Fibroblast of lung (primary cell): ENCODE data around the gene GNG12. TPM values are rescaled to one million over a fixed set of nuclear protein-coding genes. Genes with fewer than 3 reads are reported as not detected.

Source experiments
- DNase-seq, 2 donors: peaks; one replicate each; pipeline versions ENCODE4 v3.0.0 to v3.0.0-alpha.2; 2010; ENCODE audit warnings: low read depth in 2 of 2
- H2AFZ ChIP-seq: 2 replicates; pipeline ENCODE4 v1.5.1; 2012; ENCODE audit warnings: low read length, control low read depth, inconsistent platforms
- H3K27ac ChIP-seq: 2 replicates; pipeline ENCODE4 v1.5.1; 2011; ENCODE audit warnings: low read length, control low read depth; ENCODE audit not compliant: insufficient read depth
- H3K27me3 ChIP-seq: 2 replicates; pipeline ENCODE4 v1.5.1; 2011; ENCODE audit warnings: mild to moderate bottlenecking, low read length; ENCODE audit not compliant: control insufficient read depth, insufficient read depth
- H3K36me3 ChIP-seq: 2 replicates; pipeline ENCODE4 v1.5.1; 2011; ENCODE audit warnings: low read length; ENCODE audit not compliant: control insufficient read depth, insufficient read depth
- H3K4me1 ChIP-seq: 2 replicates; pipeline ENCODE4 v1.5.1; 2011; ENCODE audit warnings: low read length; ENCODE audit not compliant: control insufficient read depth, insufficient read depth; ENCODE audit errors: extremely low read depth
- H3K4me2 ChIP-seq: 2 replicates; pipeline ENCODE4 v1.5.1; 2011; ENCODE audit warnings: low read length, control low read depth; ENCODE audit not compliant: insufficient read depth; ENCODE audit errors: extremely low read depth
- H3K4me3 ChIP-seq, 4 experiments: fragments of 200-600 bp in 1 of 4; sonication (generic) in 1 of 4; replicated peaks in 1 of 4; 2 replicates each; pipeline ENCODE4 v1.5.1; 2011 to 2016; ENCODE audit warnings: low read length in 4 of 4, low read depth in 3 of 4, mild to moderate bottlenecking in 3 of 4, control low read depth in 2 of 4, inconsistent platforms in 1 of 4, mixed read lengths in 1 of 4; ENCODE audit not compliant: insufficient read depth in 1 of 4; ENCODE audit errors: control extremely low read depth in 1 of 4
- H3K79me2 ChIP-seq: 2 replicates; pipeline ENCODE4 v1.5.1; 2012; ENCODE audit warnings: mild to moderate bottlenecking, low read length, inconsistent platforms; ENCODE audit not compliant: control insufficient read depth, insufficient read depth
- H3K9ac ChIP-seq: 2 replicates; pipeline ENCODE4 v1.5.1; 2011; ENCODE audit warnings: mild to moderate bottlenecking, low read length, control low read depth; ENCODE audit not compliant: insufficient read depth
- H3K9me3 ChIP-seq: 2 replicates; pipeline ENCODE4 v1.5.1; 2012; ENCODE audit warnings: low read depth, low read length; ENCODE audit not compliant: control insufficient read depth, insufficient read depth
- H4K20me1 ChIP-seq: 2 replicates; pipeline ENCODE4 v1.5.1; 2011; ENCODE audit warnings: low read length; ENCODE audit not compliant: control insufficient read depth, insufficient read depth; ENCODE audit errors: extremely low read depth
- EZH2 ChIP-seq: IDR thresholded peaks from 2 replicates; pipeline ENCODE4 v1.5.1; 2012; ENCODE audit warnings: low read length, control low read depth, mild to moderate bottlenecking; ENCODE audit errors: missing control alignments
- polyA plus RNA-seq, 2 donors: library from polyadenylated mRNA; depleted of rRNA in 1 of 2; stranded (reverse) in 1 of 2; unstranded in 1 of 2; fragments of >200 nt; gene quantifications; 2 replicates each; pipeline ENCODE4 v1.2.1, GENCODE V29; 2011 to 2012; ENCODE audit warnings: missing spikeins in 1 of 2
- total RNA-seq: library from RNA; depleted of rRNA; stranded (reverse); fragments of >200 nt; gene quantifications from 2 replicates; pipeline ENCODE4 v1.2.1, GENCODE V29; 2014
- TF ChIP-seq, protein P1 (sequence below), 2 donors: IDR thresholded peaks in 1 of 2; conservative IDR thresholded peaks in 1 of 2; 1 replicate in 1 of 2; 2 replicates in 1 of 2; pipeline ENCODE4 v1.5.1; 2011 to 2012; ENCODE audit warnings: low read length in 2 of 2, control low read depth in 1 of 2, inconsistent platforms in 1 of 2, low read depth in 1 of 2, mild to moderate bottlenecking in 1 of 2

GNG12 gene
- total and polyA plus RNA-seq, 2 donors (not counting 1 experiment from before 2014, with no cell fraction given) = 127 to 241 TPM

DNA sequence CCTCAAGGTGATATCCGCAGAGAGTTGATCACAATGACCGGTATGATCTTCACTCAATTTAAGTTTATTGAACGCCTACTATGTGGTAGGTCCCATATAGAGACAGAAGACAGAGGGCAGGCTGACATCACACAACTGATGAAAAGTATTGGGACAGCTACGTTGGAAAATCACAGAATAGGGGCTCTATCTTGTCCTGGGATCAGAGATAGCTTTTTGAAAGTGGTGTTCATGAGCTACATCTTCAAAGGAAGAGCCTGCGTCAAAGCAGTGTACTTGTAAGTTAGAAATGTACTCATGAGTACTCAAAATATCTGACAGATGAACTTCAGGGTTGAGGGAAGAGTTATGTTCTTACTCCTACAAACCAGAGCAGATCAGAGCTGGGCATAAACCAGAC, 93.9 kb downstream of the GNG12 start:
- no peak overlapping the region for H3K4me3 ChIP-seq
- no peaks in the 10 kb centered on the region for H3K36me3 ChIP-seq
- TF ChIP-seq, protein P1, sequence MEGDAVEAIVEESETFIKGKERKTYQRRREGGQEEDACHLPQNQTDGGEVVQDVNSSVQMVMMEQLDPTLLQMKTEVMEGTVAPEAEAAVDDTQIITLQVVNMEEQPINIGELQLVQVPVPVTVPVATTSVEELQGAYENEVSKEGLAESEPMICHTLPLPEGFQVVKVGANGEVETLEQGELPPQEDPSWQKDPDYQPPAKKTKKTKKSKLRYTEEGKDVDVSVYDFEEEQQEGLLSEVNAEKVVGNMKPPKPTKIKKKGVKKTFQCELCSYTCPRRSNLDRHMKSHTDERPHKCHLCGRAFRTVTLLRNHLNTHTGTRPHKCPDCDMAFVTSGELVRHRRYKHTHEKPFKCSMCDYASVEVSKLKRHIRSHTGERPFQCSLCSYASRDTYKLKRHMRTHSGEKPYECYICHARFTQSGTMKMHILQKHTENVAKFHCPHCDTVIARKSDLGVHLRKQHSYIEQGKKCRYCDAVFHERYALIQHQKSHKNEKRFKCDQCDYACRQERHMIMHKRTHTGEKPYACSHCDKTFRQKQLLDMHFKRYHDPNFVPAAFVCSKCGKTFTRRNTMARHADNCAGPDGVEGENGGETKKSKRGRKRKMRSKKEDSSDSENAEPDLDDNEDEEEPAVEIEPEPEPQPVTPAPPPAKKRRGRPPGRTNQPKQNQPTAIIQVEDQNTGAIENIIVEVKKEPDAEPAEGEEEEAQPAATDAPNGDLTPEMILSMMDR (conservative IDR thresholded peaks at IDR 0.05 in 1 of 2, IDR thresholded peaks at IDR 0.05 in 1 of 2; ENCODE audit: low read depth in 1 of 2, low read length in 2 of 2) = no peak
- no peak for TF ChIP-seq EZH2
- DNase-seq = no peak
- H3K27me3 ChIP-seq = no peaks in the 10 kb centered on the region
- H4K20me1 ChIP-seq = no peaks in the 10 kb centered on the region
- no peak overlapping the region for H2AFZ ChIP-seq
- no peak overlapping the region for H3K9ac ChIP-seq
- H3K79me2 ChIP-seq = peaks cover 22% of the 10 kb centered on the region
- H3K27ac ChIP-seq = no peak overlapping the region
- H3K4me2 ChIP-seq = no peak overlapping the region
- peaks cover 14% of the 10 kb centered on the region for H3K4me1 ChIP-seq
- no peaks in the 10 kb centered on the region for H3K9me3 ChIP-seq

DNA sequence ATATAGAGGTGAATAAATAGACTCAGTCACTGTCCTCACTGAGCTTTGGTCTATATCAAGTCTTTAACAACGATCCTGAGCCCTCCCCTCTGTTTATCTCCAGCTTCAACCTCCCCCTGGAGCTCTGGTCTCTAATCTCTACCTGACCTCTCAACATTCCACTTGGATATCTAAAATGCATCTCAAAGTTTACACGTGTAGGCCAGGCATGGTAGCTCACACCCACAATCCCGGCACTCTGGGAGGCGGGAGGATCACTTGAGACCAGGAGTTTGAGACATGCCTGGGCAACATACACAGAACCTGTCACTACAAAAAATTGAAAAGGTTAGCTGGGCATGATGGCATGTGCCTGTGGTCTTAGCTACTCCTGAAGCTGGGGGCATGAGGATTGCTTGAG, 94.9 kb downstream of the GNG12 start:
- DNase-seq = no peak
- no peak overlapping the region for H3K4me3 ChIP-seq
- no peaks in the 10 kb centered on the region for H3K27me3 ChIP-seq
- no peaks in the 10 kb centered on the region for H3K36me3 ChIP-seq
- no peaks in the 10 kb centered on the region for H4K20me1 ChIP-seq
- no peak overlapping the region for H3K4me2 ChIP-seq
- no peak overlapping the region for H3K27ac ChIP-seq
- H3K9ac ChIP-seq = no peak overlapping the region
- H3K4me1 ChIP-seq = peaks cover 23% of the 10 kb centered on the region
- H2AFZ ChIP-seq = no peak overlapping the region
- H3K79me2 ChIP-seq = peaks cover 29% of the 10 kb centered on the region
- no peak for TF ChIP-seq EZH2
- TF ChIP-seq, protein P1 (conservative IDR thresholded peaks at IDR 0.05 in 1 of 2, IDR thresholded peaks at IDR 0.05 in 1 of 2; ENCODE audit: low read depth in 1 of 2, low read length in 2 of 2) = no peak
- no peaks in the 10 kb centered on the region for H3K9me3 ChIP-seq

- peaks cover 29% of the 10 kb centered on the region for H3K79me2 ChIP-seq
These were observed 95.4 kb downstream of the GNG12 start for GRCh38 chr1:67737875-67738274.

More at GRCh38 chr1:67737875-67738274, 95.4 kb downstream of the GNG12 start:
- no peak for TF ChIP-seq EZH2
- TF ChIP-seq, protein P1 (conservative IDR thresholded peaks at IDR 0.05 in 1 of 2, IDR thresholded peaks at IDR 0.05 in 1 of 2; ENCODE audit: low read depth in 1 of 2, low read length in 2 of 2) = no peak
- Histone ChIP-seq H3K27ac (no peak overlapping the region), H3K9ac (no peak overlapping the region), H3K4me1 (peaks cover 25% of the 10 kb centered on the region), H3K27me3 (no peaks in the 10 kb centered on the region), H3K4me2 (no peak overlapping the region), H3K36me3 (no peaks in the 10 kb centered on the region), H4K20me1 (no peaks in the 10 kb centered on the region), H3K4me3 (no peak overlapping the region), H2AFZ (no peak overlapping the region), H3K9me3 (no peaks in the 10 kb centered on the region)
- DNase-seq = no peak
